GM12878 (cell line): ENCODE measurements around the gene TUBB4B.

ENCODE experiments used
- ESRRA ChIP-seq: IDR thresholded peaks from 2 replicates; pipeline ENCODE4 v1.6.1; 2012; ENCODE audit warnings: mild to moderate bottlenecking, low read length, improper control_type of control experiment
- GABPA ChIP-seq: IDR thresholded peaks from 2 replicates; pipeline ENCODE4 v1.6.1; 2014; ENCODE audit warnings: antibody characterized with exemption, low read depth, mild to moderate bottlenecking, inconsistent platforms
- JUND ChIP-seq: IDR thresholded peaks from 2 replicates; pipeline ENCODE4 v1.6.1; 2012; ENCODE audit warnings: low read depth, mild to moderate bottlenecking, low read length, improper control_type of control experiment, moderate library complexity
- KDM1A ChIP-seq: fragments of 200-600 bp; sonication (generic); IDR thresholded peaks from 2 replicates; pipeline ENCODE4 v1.6.1; 2016; ENCODE audit warnings: borderline replicate concordance
- MXI1 ChIP-seq: fragments of 150-350 bp; IDR thresholded peaks from 2 replicates; pipeline ENCODE4 v1.6.1; 2011; ENCODE audit warnings: low read depth, mild to moderate bottlenecking, inconsistent platforms, low read length, improper control_type of control experiment
- TF ChIP-seq, protein P1 (sequence below): IDR thresholded peaks from 2 replicates; pipeline ENCODE4 v1.6.1; 2011; ENCODE audit warnings: low read depth, mild to moderate bottlenecking, low read length, moderate library complexity, borderline replicate concordance; ENCODE audit errors: extremely low read depth
- TF ChIP-seq, protein P2 (sequence below): IDR thresholded peaks from 2 replicates; pipeline ENCODE4 v1.6.1; 2012; ENCODE audit warnings: low read length, inconsistent platforms
- TF ChIP-seq, protein P3 (sequence below): fragments of 450-650 bp; formaldehyde crosslinking; IDR thresholded peaks from 2 replicates; pipeline ENCODE4 v1.4.0; 2020; ENCODE audit warnings: mild to moderate bottlenecking, moderate library complexity
- TF ChIP-seq, protein P4 (sequence below), 3 experiments: IDR thresholded peaks in 2 of 3; conservative IDR thresholded peaks in 1 of 3; 2 replicates each; pipeline ENCODE4 v1.5.1; 2011; ENCODE audit warnings: low read depth in 3 of 3, low read length in 3 of 3, mild to moderate bottlenecking in 3 of 3, control low read depth in 2 of 3, moderate library complexity in 2 of 3, inconsistent platforms in 1 of 3, mixed read lengths in 1 of 3; ENCODE audit not compliant: control insufficient read depth in 2 of 3, insufficient read depth in 1 of 3; ENCODE audit errors: extremely low read depth in 1 of 3

DNA sequence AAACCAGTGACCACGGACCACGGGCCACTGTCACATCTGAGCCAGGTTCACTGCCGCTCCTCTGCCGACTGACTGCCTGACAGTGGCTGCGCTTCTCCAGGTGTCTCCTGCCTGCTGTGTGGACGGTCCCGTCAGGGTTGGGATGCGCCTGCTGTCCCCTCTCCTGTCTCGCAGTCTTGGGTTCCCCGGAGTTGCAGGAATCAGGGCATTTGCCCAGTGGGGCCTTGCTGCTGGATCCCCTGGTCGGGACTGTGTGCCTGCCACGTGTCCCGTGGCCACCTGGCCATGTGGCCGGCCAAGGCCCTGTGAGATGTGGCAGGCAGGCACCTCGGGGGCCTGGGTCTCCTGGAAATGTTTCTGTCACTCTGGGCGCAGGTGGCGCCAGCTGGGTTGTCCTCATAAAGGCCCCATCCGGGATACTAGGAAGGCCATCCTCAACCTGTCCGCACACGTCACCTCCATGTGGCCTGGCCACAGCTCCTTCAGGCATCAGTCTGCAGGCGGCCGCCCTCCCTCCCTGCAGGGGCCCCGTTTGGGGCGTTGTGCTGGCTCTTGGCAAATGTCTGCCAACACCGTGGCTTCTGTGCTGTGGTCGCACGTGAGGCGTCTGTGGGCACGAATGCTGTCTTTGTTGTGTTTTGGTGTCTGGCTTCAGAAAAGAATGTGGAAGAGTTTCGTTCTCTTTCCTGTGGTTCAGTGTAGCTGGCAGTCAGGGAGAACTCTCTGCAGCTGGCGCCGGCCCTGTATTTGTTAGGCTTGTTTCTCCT, 30.0 kb downstream of the TUBB4B start:
- TF ChIP-seq, protein P1, sequence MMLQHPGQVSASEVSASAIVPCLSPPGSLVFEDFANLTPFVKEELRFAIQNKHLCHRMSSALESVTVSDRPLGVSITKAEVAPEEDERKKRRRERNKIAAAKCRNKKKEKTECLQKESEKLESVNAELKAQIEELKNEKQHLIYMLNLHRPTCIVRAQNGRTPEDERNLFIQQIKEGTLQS, result no peak
- TF ChIP-seq KDM1A, result no peak
- no peak for TF ChIP-seq MXI1
- TF ChIP-seq, protein P2, sequence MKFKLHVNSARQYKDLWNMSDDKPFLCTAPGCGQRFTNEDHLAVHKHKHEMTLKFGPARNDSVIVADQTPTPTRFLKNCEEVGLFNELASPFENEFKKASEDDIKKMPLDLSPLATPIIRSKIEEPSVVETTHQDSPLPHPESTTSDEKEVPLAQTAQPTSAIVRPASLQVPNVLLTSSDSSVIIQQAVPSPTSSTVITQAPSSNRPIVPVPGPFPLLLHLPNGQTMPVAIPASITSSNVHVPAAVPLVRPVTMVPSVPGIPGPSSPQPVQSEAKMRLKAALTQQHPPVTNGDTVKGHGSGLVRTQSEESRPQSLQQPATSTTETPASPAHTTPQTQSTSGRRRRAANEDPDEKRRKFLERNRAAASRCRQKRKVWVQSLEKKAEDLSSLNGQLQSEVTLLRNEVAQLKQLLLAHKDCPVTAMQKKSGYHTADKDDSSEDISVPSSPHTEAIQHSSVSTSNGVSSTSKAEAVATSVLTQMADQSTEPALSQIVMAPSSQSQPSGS, result no peak
- TF ChIP-seq GABPA, result no peak
- TF ChIP-seq, protein P3, sequence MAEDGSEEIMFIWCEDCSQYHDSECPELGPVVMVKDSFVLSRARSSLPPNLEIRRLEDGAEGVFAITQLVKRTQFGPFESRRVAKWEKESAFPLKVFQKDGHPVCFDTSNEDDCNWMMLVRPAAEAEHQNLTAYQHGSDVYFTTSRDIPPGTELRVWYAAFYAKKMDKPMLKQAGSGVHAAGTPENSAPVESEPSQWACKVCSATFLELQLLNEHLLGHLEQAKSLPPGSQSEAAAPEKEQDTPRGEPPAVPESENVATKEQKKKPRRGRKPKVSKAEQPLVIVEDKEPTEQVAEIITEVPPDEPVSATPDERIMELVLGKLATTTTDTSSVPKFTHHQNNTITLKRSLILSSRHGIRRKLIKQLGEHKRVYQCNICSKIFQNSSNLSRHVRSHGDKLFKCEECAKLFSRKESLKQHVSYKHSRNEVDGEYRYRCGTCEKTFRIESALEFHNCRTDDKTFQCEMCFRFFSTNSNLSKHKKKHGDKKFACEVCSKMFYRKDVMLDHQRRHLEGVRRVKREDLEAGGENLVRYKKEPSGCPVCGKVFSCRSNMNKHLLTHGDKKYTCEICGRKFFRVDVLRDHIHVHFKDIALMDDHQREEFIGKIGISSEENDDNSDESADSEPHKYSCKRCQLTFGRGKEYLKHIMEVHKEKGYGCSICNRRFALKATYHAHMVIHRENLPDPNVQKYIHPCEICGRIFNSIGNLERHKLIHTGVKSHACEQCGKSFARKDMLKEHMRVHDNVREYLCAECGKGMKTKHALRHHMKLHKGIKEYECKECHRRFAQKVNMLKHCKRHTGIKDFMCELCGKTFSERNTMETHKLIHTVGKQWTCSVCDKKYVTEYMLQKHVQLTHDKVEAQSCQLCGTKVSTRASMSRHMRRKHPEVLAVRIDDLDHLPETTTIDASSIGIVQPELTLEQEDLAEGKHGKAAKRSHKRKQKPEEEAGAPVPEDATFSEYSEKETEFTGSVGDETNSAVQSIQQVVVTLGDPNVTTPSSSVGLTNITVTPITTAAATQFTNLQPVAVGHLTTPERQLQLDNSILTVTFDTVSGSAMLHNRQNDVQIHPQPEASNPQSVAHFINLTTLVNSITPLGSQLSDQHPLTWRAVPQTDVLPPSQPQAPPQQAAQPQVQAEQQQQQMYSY (CRISPR knock-in tag), result no peak
- TF ChIP-seq, protein P4, sequence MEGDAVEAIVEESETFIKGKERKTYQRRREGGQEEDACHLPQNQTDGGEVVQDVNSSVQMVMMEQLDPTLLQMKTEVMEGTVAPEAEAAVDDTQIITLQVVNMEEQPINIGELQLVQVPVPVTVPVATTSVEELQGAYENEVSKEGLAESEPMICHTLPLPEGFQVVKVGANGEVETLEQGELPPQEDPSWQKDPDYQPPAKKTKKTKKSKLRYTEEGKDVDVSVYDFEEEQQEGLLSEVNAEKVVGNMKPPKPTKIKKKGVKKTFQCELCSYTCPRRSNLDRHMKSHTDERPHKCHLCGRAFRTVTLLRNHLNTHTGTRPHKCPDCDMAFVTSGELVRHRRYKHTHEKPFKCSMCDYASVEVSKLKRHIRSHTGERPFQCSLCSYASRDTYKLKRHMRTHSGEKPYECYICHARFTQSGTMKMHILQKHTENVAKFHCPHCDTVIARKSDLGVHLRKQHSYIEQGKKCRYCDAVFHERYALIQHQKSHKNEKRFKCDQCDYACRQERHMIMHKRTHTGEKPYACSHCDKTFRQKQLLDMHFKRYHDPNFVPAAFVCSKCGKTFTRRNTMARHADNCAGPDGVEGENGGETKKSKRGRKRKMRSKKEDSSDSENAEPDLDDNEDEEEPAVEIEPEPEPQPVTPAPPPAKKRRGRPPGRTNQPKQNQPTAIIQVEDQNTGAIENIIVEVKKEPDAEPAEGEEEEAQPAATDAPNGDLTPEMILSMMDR (IDR thresholded peaks at IDR 0.05 in 2 of 3, conservative IDR thresholded peaks at IDR 0.05 in 1 of 3; ENCODE audit: control insufficient read depth in 2 of 3, extremely low read depth in 1 of 3, insufficient read depth in 1 of 3, low read depth in 3 of 3, low read length in 3 of 3), result no peak
- TF ChIP-seq ESRRA, result no peak
- no peak for TF ChIP-seq JUND
